T-helper 2 cell treated with Interferon-gamma antibody and Interleukin-4, amounts not matched to agents 100 ng/mL and 5 ng/mL, for 36 hours (primary cell): ENCODE results near the gene KCND1. TPM values are rescaled to one million over a fixed set of nuclear protein-coding genes. Genes with fewer than 3 reads are reported as not detected.

ENCODE experiments used
- intact Hi-C: fragments of 100-400 bp; cut with micrococcal nuclease; formaldehyde crosslinking; loops from one replicate; pipeline ENCODE4 v1.15.1; 2023
- total RNA-seq: library from RNA; stranded (reverse); gene quantifications from 2 replicates; pipeline ENCODE4 v1.2.3, GENCODE V29; 2022

KCND1 gene
- total RNA-seq, 1 donor from 2014 or later, result 4.0 TPM

GRCh38 chrX:48939524-48940228 lies 32.0 kb downstream of the KCND1 start:
- intact Hi-C loops, result loop anchor here (5.0 to 10.0 kb wide), 3 partner anchors 225 to 333 kb away; no protein-coding TSS in a partner anchor

GRCh38 chrX:48938721-48939425 lies 32.8 kb downstream of the KCND1 start:
- intact Hi-C loops, result loop anchor here (5.0 to 10.0 kb wide), 3 partner anchors 224 to 333 kb away; no protein-coding TSS in a partner anchor

GRCh38 chrX:48937054-48937907 lies 34.4 kb downstream of the KCND1 start:
- intact Hi-C loops, result loop anchor here (1.0 to 10.0 kb wide), 5 partner anchors 18 to 335 kb away; partner anchors contain the start of gene PIM2

- intact Hi-C loops, result loop anchor here (1.0 to 10.0 kb wide), 5 partner anchors 17 to 336 kb away; partner anchors contain the start of gene PIM2
Observed at GRCh38 chrX:48936429-48937053, 35.1 kb downstream of the KCND1 start.

- intact Hi-C loops, result loop anchor here (5.0 to 10.0 kb wide), 3 partner anchors 220 to 337 kb away; no protein-coding TSS in a partner anchor
Observed at GRCh38 chrX:48935301-48935670, 36.4 kb downstream of the KCND1 start.

GRCh38 chrX:48934581-48935300 lies 36.9 kb downstream of the KCND1 start:
- intact Hi-C loops, result loop anchor here (5.0 to 10.0 kb wide), 3 partner anchors 220 to 338 kb away; no protein-coding TSS in a partner anchor

- intact Hi-C loops, result loop anchor here (10.0 kb wide), 2 partner anchors 219 to 261 kb away; no protein-coding TSS in a partner anchor
Observed at GRCh38 chrX:48933757-48934156, 37.9 kb downstream of the KCND1 start.

GRCh38 chrX:48927736-48928382 lies 43.8 kb downstream of the KCND1 start:
- intact Hi-C loops, result no loop called here

- intact Hi-C loops, result no loop called here
Observed at GRCh38 chrX:48927123-48927522, 44.5 kb downstream of the KCND1 start.

- intact Hi-C loops, result no loop called here
Observed at GRCh38 chrX:48924270-48924669, 47.4 kb downstream of the KCND1 start.

- intact Hi-C loops, result no loop called here
Observed at GRCh38 chrX:48923771-48924170, 47.9 kb downstream of the KCND1 start.

GRCh38 chrX:48920718-48921104 lies 50.9 kb downstream of the KCND1 start:
- intact Hi-C loops, result no loop called here

GRCh38 chrX:48919947-48920717 lies 51.5 kb downstream of the KCND1 start:
- intact Hi-C loops, result loop anchor here (1.0 to 10.0 kb wide), 5 partner anchors 17 to 275 kb away; partner anchors contain the start of gene GRIPAP1

GRCh38 chrX:48919360-48919841 lies 52.2 kb downstream of the KCND1 start:
- intact Hi-C loops, result loop anchor here (1.0 to 10.0 kb wide), 5 partner anchors 18 to 275 kb away; partner anchors contain the start of gene GRIPAP1

GRCh38 chrX:48918643-48919340 lies 52.9 kb downstream of the KCND1 start, which contains the start of gene PIM2:
Gene PIM2, minus strand, starts transcription at chrX:48919024. Its CDS starts 190 bp downstream, at chrX:48918834.
- intact Hi-C loops, result loop anchor here (1.0 to 10.0 kb wide), 5 partner anchors 19 to 274 kb away; partner anchors contain the start of gene GRIPAP1

- intact Hi-C loops, result loop anchor here (5.0 to 10.0 kb wide), 2 partner anchors 84 to 273 kb away; partner anchors contain the start of gene GRIPAP1
Observed at GRCh38 chrX:48918301-48918642, 53.4 kb downstream of the KCND1 start.
